Mesothelial cell of epicardium (in vitro differentiated cells): ENCODE data around the gene TALDO1. TPM values are rescaled to one million over a fixed set of nuclear protein-coding genes. Genes with fewer than 3 reads are reported as not detected.

Experiments
- DNase-seq, 2 experiments: peaks; one replicate each; pipeline ENCODE4 v3.0.0; 2021; ENCODE audit warnings: low spot score in 2 of 2; ENCODE audit not compliant: unreplicated experiment in 2 of 2
- H3K27ac Mint-ChIP-seq: 2 replicates; pipeline ENCODE4 v1.8.0; 2021; ENCODE audit warnings: mixed read lengths
- H3K27me3 Mint-ChIP-seq: 2 replicates; pipeline ENCODE4 v1.8.0; 2021; ENCODE audit warnings: low read depth, mixed read lengths
- H3K36me3 Mint-ChIP-seq: 2 replicates; pipeline ENCODE4 v1.8.0; 2021; ENCODE audit warnings: mixed read lengths
- H3K4me1 Mint-ChIP-seq: 2 replicates; pipeline ENCODE4 v1.8.0; 2021; ENCODE audit warnings: mixed read lengths
- H3K4me3 Mint-ChIP-seq: 2 replicates; pipeline ENCODE4 v1.8.0; 2021; ENCODE audit warnings: mild to moderate bottlenecking, moderate library complexity, mixed read lengths
- H3K9me3 Mint-ChIP-seq: 2 replicates; pipeline ENCODE4 v1.8.0; 2021; ENCODE audit warnings: mixed read lengths
- total RNA-seq: library from RNA; stranded (reverse); gene quantifications from 3 replicates; pipeline ENCODE4 v1.2.1, GENCODE V29; 2021
- TF ChIP-seq, protein P1 (sequence below): fragments of 200-600 bp; sonication (generic); IDR thresholded peaks from one replicate; pipeline ENCODE4 v1.5.0; 2021; ENCODE audit warnings: antibody characterized with exemption; ENCODE audit not compliant: unreplicated experiment

TALDO1 gene
- total RNA-seq, 1 donor from 2014 or later, result 97.5 TPM

DNA sequence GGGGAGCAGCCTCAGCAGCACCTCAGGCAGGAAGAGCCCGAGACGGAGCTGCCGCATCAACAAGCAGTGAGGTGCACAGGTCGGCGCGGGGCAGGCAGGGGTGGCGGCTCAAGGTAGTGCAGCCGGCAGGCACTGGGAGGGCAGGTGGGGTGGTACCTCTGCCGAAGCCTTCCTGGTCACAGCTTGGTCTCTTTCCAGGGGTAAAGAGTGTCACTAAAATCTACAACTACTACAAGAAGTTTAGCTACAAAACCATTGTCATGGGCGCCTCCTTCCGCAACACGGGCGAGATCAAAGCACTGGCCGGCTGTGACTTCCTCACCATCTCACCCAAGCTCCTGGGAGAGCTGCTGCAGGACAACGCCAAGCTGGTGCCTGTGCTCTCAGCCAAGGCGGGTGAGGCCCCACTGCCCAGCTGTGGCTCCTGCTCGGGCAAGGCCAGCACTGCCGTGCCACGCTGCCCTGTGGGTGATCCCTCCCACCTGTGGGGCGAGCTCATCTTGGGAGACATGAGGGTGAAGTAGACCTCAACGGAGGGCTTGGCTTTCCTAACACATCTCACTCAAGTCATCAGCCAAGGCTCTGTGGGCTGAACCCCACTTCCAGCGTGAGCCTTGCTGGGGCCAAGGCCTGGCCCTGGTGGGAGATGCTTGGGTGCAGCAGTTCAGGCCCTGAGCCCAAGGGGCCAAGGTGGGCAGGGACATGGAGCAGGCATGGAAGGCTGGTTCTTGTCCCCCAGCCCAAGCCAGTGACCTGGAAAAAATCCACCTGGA lies 16.5 kb downstream of the TALDO1 start:
- H3K27ac Mint-ChIP-seq, result no peak overlapping the region
- no peak overlapping the region for H3K4me3 Mint-ChIP-seq
- no peak for DNase-seq
- TF ChIP-seq, protein P1, sequence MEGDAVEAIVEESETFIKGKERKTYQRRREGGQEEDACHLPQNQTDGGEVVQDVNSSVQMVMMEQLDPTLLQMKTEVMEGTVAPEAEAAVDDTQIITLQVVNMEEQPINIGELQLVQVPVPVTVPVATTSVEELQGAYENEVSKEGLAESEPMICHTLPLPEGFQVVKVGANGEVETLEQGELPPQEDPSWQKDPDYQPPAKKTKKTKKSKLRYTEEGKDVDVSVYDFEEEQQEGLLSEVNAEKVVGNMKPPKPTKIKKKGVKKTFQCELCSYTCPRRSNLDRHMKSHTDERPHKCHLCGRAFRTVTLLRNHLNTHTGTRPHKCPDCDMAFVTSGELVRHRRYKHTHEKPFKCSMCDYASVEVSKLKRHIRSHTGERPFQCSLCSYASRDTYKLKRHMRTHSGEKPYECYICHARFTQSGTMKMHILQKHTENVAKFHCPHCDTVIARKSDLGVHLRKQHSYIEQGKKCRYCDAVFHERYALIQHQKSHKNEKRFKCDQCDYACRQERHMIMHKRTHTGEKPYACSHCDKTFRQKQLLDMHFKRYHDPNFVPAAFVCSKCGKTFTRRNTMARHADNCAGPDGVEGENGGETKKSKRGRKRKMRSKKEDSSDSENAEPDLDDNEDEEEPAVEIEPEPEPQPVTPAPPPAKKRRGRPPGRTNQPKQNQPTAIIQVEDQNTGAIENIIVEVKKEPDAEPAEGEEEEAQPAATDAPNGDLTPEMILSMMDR, result no peak
- H3K36me3 Mint-ChIP-seq, result peaks cover 23% of the 10 kb centered on the region
- H3K27me3 Mint-ChIP-seq, result no peaks in the 10 kb centered on the region
- no peaks in the 10 kb centered on the region for H3K9me3 Mint-ChIP-seq
- no peaks in the 10 kb centered on the region for H3K4me1 Mint-ChIP-seq

GRCh38 chr11:764322-765024 lies 17.2 kb downstream of the TALDO1 start:
- DNase-seq, result no peak
- Mint-ChIP-seq H3K4me1 (no peaks in the 10 kb centered on the region), H3K4me3 (no peak overlapping the region), H3K9me3 (no peaks in the 10 kb centered on the region), H3K36me3 (peaks cover 23% of the 10 kb centered on the region), H3K27ac (peak overlapping the region; percentile 52), H3K27me3 (no peaks in the 10 kb centered on the region)
- TF ChIP-seq, protein P1, result no peak

DNA sequence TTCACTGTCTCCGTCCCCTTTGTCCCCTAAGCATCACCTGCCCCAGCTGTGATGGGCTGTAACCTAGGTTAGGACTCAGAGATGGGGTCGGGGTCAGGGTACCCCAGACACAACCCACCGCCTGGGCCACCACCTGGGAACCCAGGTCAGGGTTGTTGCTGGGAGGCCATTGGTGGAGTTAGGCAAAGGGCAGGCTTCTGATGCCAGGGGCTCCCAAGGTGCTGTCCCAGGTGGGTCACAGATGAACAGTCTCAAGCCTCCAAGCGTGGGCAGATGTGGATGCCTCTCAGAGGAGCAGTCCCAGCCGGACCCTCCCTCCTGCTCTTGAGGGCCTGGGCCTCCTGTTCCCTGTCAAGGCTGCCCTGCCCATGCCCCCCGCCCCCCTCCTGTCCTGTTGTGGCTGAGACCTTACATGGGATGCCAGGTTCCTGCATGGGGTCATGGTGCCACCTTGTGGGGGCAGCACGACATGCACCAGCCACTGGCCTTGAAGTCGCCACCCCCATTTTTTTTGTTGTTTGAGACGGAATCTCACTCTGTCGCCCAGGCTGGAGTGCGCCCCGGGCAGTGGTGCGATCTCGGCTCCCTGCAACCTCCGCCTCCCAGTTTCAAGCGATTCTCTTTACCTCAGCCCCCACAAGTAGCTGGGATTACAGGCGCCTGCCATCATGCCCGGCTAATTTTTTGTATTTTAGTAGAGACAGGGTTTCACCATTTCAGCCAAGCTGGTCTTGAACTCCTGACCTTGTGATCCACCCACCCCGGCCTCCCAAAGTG lies 17.9 kb downstream of the TALDO1 start:
- Mint-ChIP-seq H3K27me3 (no peaks in the 10 kb centered on the region), H3K4me1 (no peaks in the 10 kb centered on the region), H3K9me3 (no peaks in the 10 kb centered on the region), H3K36me3 (peaks cover 21% of the 10 kb centered on the region), H3K27ac (no peak overlapping the region), H3K4me3 (no peak overlapping the region)
- TF ChIP-seq, protein P1, result peak; percentile 40
- DNase-seq, result no peak

DNA sequence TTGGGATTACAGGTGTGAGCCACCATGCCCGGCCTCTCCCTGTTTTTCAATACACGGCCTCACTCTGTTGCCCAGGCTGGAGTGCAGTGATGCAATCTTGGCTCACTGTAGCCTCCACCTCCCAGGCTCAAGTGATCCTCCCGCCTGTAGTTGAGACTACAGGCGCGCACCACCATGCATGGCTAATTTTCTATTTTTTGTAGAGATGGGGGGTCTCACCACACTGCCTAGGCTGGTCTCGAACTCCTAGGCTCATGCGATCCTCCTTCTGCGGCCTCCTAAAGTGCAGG lies 18.5 kb downstream of the TALDO1 start:
- no peaks in the 10 kb centered on the region for H3K27me3 Mint-ChIP-seq
- H3K36me3 Mint-ChIP-seq, result peaks cover 21% of the 10 kb centered on the region

More for the DNA sequence above, 18.5 kb downstream of the TALDO1 start:
- no peaks in the 10 kb centered on the region for H3K4me1 Mint-ChIP-seq
- DNase-seq, result no peak
- H3K9me3 Mint-ChIP-seq, result no peaks in the 10 kb centered on the region
- H3K4me3 Mint-ChIP-seq, result no peak overlapping the region
- no peak overlapping the region for H3K27ac Mint-ChIP-seq
- TF ChIP-seq, protein P1, result no peak
